Thyroid gland (tissue), 4 donors: ENCODE results near the gene GAB1. TPM values are rescaled to one million over a fixed set of nuclear protein-coding genes. Genes with fewer than 3 reads are reported as not detected.

Source experiments
- DNase-seq, 2 donors: peaks; one replicate each; pipeline ENCODE4 v3.0.0-alpha.2; 2019
- H3K27ac ChIP-seq, 3 donors: fragments of 200-600 bp; sonication (generic); 1 replicate in 2 of 3; 2 replicates in 1 of 3; pipeline ENCODE4 v1.5.1; 2016 to 2019; ENCODE audit warnings: mild to moderate bottlenecking in 1 of 3, moderate library complexity in 1 of 3
- H3K27me3 ChIP-seq: fragments of 200-600 bp; sonication (generic); one replicate; pipeline ENCODE4 v1.5.1; 2019
- H3K36me3 ChIP-seq, 2 donors: fragments of 200-600 bp; sonication (generic); one replicate each; pipeline ENCODE4 v1.5.1; 2016 to 2019
- H3K4me1 ChIP-seq, 2 donors: fragments of 200-600 bp; sonication (generic); one replicate each; pipeline ENCODE4 v1.5.1; 2017 to 2019
- H3K4me3 ChIP-seq, 3 donors: fragments of 200-600 bp; sonication (generic); replicated peaks in 1 of 3; 1 replicate in 2 of 3; 2 replicates in 1 of 3; pipeline ENCODE4 v1.5.1; 2016; ENCODE audit warnings: mild to moderate bottlenecking in 1 of 3
- H3K9me3 ChIP-seq: fragments of 200-600 bp; sonication (generic); one replicate; pipeline ENCODE4 v1.5.1; 2017
- POLR2A ChIP-seq, 2 donors: fragments of 450-650 bp; IDR thresholded peaks; one replicate each; pipeline ENCODE4 v1.6.1; 2017; ENCODE audit warnings: antibody characterized with exemption in 2 of 2, mild to moderate bottlenecking in 2 of 2, moderate library complexity in 1 of 2
- WGBS, 2 donors: methylation state at CpG; one replicate each; pipeline ENCODE4 v1.1.5; 2017; 5-methylcytosine and 5-hydroxymethylcytosine counted together
- intact Hi-C: fragments of 100-400 bp; cut with DNase I; formaldehyde crosslinking; loops from one replicate; pipeline ENCODE4 v1.15.1; 2023
- total RNA-seq, 4 donors: library from RNA; depleted of rRNA; stranded (reverse); fragments of >200 nt; gene quantifications; one replicate each; pipeline ENCODE4 v1.2.3, GENCODE V29; 2016
- TF ChIP-seq, protein P1 (sequence below), 6 experiments: fragments of 200-600 bp in 3 of 6; fragments of 450-650 bp in 3 of 6; sonication (generic) in 3 of 6; IDR thresholded peaks; one replicate each; pipeline ENCODE4 v1.5.1; 2016 to 2019; ENCODE audit warnings: antibody characterized with exemption in 6 of 6, mild to moderate bottlenecking in 2 of 6, inconsistent platforms in 1 of 6, moderate library complexity in 1 of 6

The GAB1 gene
- total RNA-seq, 4 donors from 2014 or later: 20.3 to 40.8 (median 32.5) TPM

DNA sequence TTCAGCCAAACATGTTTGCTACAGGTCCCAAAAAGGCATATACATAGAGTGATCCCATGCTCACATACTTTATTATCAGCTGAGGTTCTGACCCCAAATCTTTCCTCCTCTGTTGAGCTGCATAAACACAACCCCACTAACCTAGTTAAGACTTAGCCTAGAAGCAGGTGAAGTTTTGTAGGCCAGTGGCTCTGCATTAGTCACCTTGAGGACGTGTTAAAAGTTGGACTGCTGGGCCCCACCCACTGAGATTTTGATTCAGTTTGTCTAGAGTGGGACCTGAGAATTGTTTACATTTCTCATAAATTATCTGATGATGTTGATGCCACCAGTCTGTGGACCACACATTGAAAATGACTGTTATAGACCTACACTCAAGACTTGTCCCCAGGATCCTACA is 43.8 kb upstream of the GAB1 start:
- no peak overlapping the region for H3K27ac ChIP-seq
- H3K4me3 ChIP-seq: no peak overlapping the region
- no peaks in the 10 kb centered on the region for H3K4me1 ChIP-seq
- WGBS, 2 donors: 93 to 100% methylated on average over 1 of the region's 1 CpG
- DNase-seq: no peak
- no peaks in the 10 kb centered on the region for H3K36me3 ChIP-seq
- no peaks in the 10 kb centered on the region for H3K27me3 ChIP-seq
- TF ChIP-seq, protein P1, sequence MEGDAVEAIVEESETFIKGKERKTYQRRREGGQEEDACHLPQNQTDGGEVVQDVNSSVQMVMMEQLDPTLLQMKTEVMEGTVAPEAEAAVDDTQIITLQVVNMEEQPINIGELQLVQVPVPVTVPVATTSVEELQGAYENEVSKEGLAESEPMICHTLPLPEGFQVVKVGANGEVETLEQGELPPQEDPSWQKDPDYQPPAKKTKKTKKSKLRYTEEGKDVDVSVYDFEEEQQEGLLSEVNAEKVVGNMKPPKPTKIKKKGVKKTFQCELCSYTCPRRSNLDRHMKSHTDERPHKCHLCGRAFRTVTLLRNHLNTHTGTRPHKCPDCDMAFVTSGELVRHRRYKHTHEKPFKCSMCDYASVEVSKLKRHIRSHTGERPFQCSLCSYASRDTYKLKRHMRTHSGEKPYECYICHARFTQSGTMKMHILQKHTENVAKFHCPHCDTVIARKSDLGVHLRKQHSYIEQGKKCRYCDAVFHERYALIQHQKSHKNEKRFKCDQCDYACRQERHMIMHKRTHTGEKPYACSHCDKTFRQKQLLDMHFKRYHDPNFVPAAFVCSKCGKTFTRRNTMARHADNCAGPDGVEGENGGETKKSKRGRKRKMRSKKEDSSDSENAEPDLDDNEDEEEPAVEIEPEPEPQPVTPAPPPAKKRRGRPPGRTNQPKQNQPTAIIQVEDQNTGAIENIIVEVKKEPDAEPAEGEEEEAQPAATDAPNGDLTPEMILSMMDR (IDR thresholded peaks at IDR 0.05): no peak
- TF ChIP-seq POLR2A (IDR thresholded peaks at IDR 0.05): no peak
- intact Hi-C loops: no loop called here
- H3K9me3 ChIP-seq: no peaks in the 10 kb centered on the region

- no peak overlapping the region for H3K27ac ChIP-seq
- WGBS, 2 donors: 50 to 56% methylated on average over 3 of the region's 3 CpGs
Observed at GRCh38 chr4:143294310-143294709, 42.4 kb upstream of the GAB1 start.

GRCh38 chr4:143294710-143295275 is 41.9 kb upstream of the GAB1 start:
- no peak overlapping the region for H3K27ac ChIP-seq
- H3K36me3 ChIP-seq: no peaks in the 10 kb centered on the region
- H3K4me1 ChIP-seq: no peaks in the 10 kb centered on the region
- no peak for TF ChIP-seq POLR2A (IDR thresholded peaks at IDR 0.05)
- TF ChIP-seq, protein P1 (IDR thresholded peaks at IDR 0.05): no peak
- WGBS, 2 donors: 62 to 71% methylated on average over 4 of the region's 4 CpGs
- intact Hi-C loops: no loop called here
- H3K9me3 ChIP-seq: no peaks in the 10 kb centered on the region
- no peak for DNase-seq
- H3K27me3 ChIP-seq: no peaks in the 10 kb centered on the region
- H3K4me3 ChIP-seq: no peak overlapping the region

More at GRCh38 chr4:143294310-143294709, 42.4 kb upstream of the GAB1 start:
- TF ChIP-seq, protein P1 (IDR thresholded peaks at IDR 0.05): no peak
- no peak for TF ChIP-seq POLR2A (IDR thresholded peaks at IDR 0.05)
- Histone ChIP-seq H3K9me3 (no peaks in the 10 kb centered on the region), H3K4me3 (no peak overlapping the region), H3K27me3 (no peaks in the 10 kb centered on the region), H3K36me3 (no peaks in the 10 kb centered on the region), H3K4me1 (no peaks in the 10 kb centered on the region)
- intact Hi-C loops: no loop called here
- DNase-seq: peak; percentile 9 to 11

- Histone ChIP-seq H3K9me3 (no peaks in the 10 kb centered on the region), H3K27ac (no peak overlapping the region), H3K4me1 (no peaks in the 10 kb centered on the region), H3K36me3 (no peaks in the 10 kb centered on the region), H3K27me3 (no peaks in the 10 kb centered on the region), H3K4me3 (no peak overlapping the region)
- no peak for DNase-seq
- intact Hi-C loops: no loop called here
- TF ChIP-seq POLR2A (IDR thresholded peaks at IDR 0.05): no peak
- TF ChIP-seq, protein P1 (IDR thresholded peaks at IDR 0.05): no peak
- WGBS, 2 donors: 71 to 74% methylated on average over 6 of the region's 6 CpGs
Observed at GRCh38 chr4:143296397-143297067, 40.1 kb upstream of the GAB1 start.

DNA sequence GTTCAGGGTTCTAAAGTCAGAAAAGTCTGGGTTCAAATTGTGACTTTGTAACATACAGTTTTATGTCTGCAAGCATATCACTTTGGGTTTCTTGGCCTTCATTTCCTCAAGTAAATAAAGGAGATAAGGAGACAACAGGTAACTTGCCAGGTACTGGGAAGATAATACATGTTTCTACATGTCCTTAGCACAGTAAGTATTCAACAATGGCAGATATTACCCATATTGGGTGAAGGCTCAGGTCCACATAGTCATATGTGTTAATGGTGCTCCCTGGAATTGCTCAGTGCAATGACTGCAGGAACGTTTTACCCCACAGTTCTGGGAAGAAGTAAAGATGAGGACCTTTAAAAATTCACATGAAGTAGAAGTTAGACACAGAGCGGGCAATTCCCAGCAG is 35.8 kb upstream of the GAB1 start:
- H3K27ac ChIP-seq: no peak overlapping the region
- whole genome bisulfite sequencing, 2 donors: 76 to 79% methylated on average over 2 of the region's 2 CpGs
- H3K36me3 ChIP-seq: no peaks in the 10 kb centered on the region
- TF ChIP-seq POLR2A (IDR thresholded peaks at IDR 0.05): no peak
- TF ChIP-seq, protein P1 (IDR thresholded peaks at IDR 0.05): no peak
- H3K4me3 ChIP-seq: no peak overlapping the region
- no peaks in the 10 kb centered on the region for H3K27me3 ChIP-seq
- intact Hi-C loops: no loop called here
- DNase-seq: no peak
- no peaks in the 10 kb centered on the region for H3K9me3 ChIP-seq
- no peaks in the 10 kb centered on the region for H3K4me1 ChIP-seq
